HEK293 (cell line): ENCODE measurements around the gene TNS3.

Source experiments
- CTCF ChIA-PET: fragments of 350-600 bp; formaldehyde crosslinking; extraction: SDS; loops from one replicate; lab custom pipeline; 2021; ENCODE audit warnings: antibody characterized with exemption; lab: Yijun Ruan, JAX
- POLR2A ChIA-PET: fragments of 300-600 bp; formaldehyde crosslinking; extraction: SDS; loops from one replicate; lab custom pipeline; 2020; ENCODE audit warnings: antibody characterized with exemption, inconsistent platforms; lab: Yijun Ruan, JAX
- H3K27ac ChIP-seq: fragments of 200-500 bp; sonication (Bioruptor generic); 2 replicates; pipeline ENCODE4 v1.5.1; 2014; ENCODE audit warnings: low read depth, low read length, control low read depth, inconsistent platforms; ENCODE audit errors: extremely low read depth
- H3K36me3 ChIP-seq, 2 experiments: fragments of 200-500 bp in 1 of 2; sonication (Bioruptor generic) in 1 of 2; 1 replicate in 1 of 2; 2 replicates in 1 of 2; pipeline ENCODE4 v1.5.1; 2014 to 2017; ENCODE audit warnings: inconsistent platforms in 2 of 2, low read length in 2 of 2; ENCODE audit not compliant: control insufficient read depth in 2 of 2, insufficient read depth in 1 of 2
- H3K4me1 ChIP-seq: fragments of 200-500 bp; sonication (Bioruptor generic); 2 replicates; pipeline ENCODE4 v1.5.1; 2014; ENCODE audit warnings: mild to moderate bottlenecking, low read length, inconsistent platforms; ENCODE audit not compliant: control insufficient read depth, insufficient read depth
- H3K4me3 ChIP-seq: 2 replicates; pipeline ENCODE4 v1.5.1; 2011; ENCODE audit warnings: low read depth, mild to moderate bottlenecking, control low read depth, low read length, moderate library complexity
- H3K9me3 ChIP-seq: fragments of 200-500 bp; sonication (Bioruptor generic); 2 replicates; pipeline ENCODE4 v1.5.1; 2014; ENCODE audit warnings: low read depth, low read length, inconsistent platforms; ENCODE audit not compliant: control insufficient read depth, insufficient read depth
- EGR2 ChIP-seq: fragments of 450-650 bp; formaldehyde crosslinking; IDR thresholded peaks from 2 replicates; pipeline ENCODE4 v1.5.1; 2016; ENCODE audit warnings: low read depth, missing biosample characterization, missing genetic modification characterization
- KLF1 ChIP-seq: fragments of 450-650 bp; formaldehyde crosslinking; IDR thresholded peaks from 2 replicates; pipeline ENCODE4 v1.5.1; 2016; ENCODE audit warnings: missing biosample characterization, missing genetic modification characterization
- MZF1 ChIP-seq: fragments of 450-650 bp; formaldehyde crosslinking; IDR thresholded peaks from 2 replicates; pipeline ENCODE4 v1.5.1; 2017; ENCODE audit warnings: missing biosample characterization, missing genetic modification characterization, borderline replicate concordance
- OVOL3 ChIP-seq: fragments of 450-650 bp; formaldehyde crosslinking; IDR thresholded peaks from 2 replicates; pipeline ENCODE4 v1.5.1; 2016; ENCODE audit warnings: missing biosample characterization, missing genetic modification characterization
- REPIN1 ChIP-seq: fragments of 450-650 bp; formaldehyde crosslinking; IDR thresholded peaks from 2 replicates; pipeline ENCODE4 v1.5.1; 2017; ENCODE audit warnings: missing biosample characterization, missing genetic modification characterization, low read depth
- SETDB1 ChIP-seq: IDR thresholded peaks from one replicate; pipeline ENCODE4 v1.6.1; 2017; ENCODE audit warnings: mild to moderate bottlenecking, low read length, moderate library complexity, mixed read lengths; ENCODE audit not compliant: insufficient read length
- ZBTB44 ChIP-seq: fragments of 450-650 bp; IDR thresholded peaks from 2 replicates; pipeline ENCODE4 v1.5.1; 2018; ENCODE audit warnings: missing biosample characterization, mild to moderate bottlenecking, missing genetic modification characterization
- ZFP3 ChIP-seq: fragments of 450-650 bp; formaldehyde crosslinking; IDR thresholded peaks from 2 replicates; pipeline ENCODE4 v1.5.1; 2016; ENCODE audit warnings: low read depth, missing biosample characterization, missing genetic modification characterization
- ZIC2 ChIP-seq: fragments of 450-650 bp; formaldehyde crosslinking; IDR thresholded peaks from 2 replicates; pipeline ENCODE4 v1.5.1; 2016; ENCODE audit warnings: missing biosample characterization, missing genetic modification characterization
- ZNF121 ChIP-seq: fragments of 450-650 bp; formaldehyde crosslinking; IDR thresholded peaks from 2 replicates; pipeline ENCODE4 v1.5.1; 2016; ENCODE audit warnings: missing biosample characterization, missing genetic modification characterization
- ZNF221 ChIP-seq: fragments of 450-650 bp; formaldehyde crosslinking; IDR thresholded peaks from 2 replicates; pipeline ENCODE4 v1.5.1; 2017; ENCODE audit warnings: missing biosample characterization, missing genetic modification characterization, borderline replicate concordance
- ZNF223 ChIP-seq: fragments of 450-650 bp; formaldehyde crosslinking; IDR thresholded peaks from 2 replicates; pipeline ENCODE4 v1.5.1; 2016; ENCODE audit warnings: missing biosample characterization, missing genetic modification characterization
- ZNF23 ChIP-seq: fragments of 450-650 bp; formaldehyde crosslinking; IDR thresholded peaks from 2 replicates; pipeline ENCODE4 v1.5.1; 2016; ENCODE audit warnings: missing biosample characterization, missing genetic modification characterization, borderline replicate concordance
- ZNF24 ChIP-seq: fragments of 450-650 bp; formaldehyde crosslinking; IDR thresholded peaks from 2 replicates; pipeline ENCODE4 v1.5.1; 2016; ENCODE audit warnings: missing biosample characterization, missing genetic modification characterization
- ZNF302 ChIP-seq: fragments of 450-650 bp; formaldehyde crosslinking; IDR thresholded peaks from 2 replicates; pipeline ENCODE4 v1.5.1; 2016; ENCODE audit warnings: missing biosample characterization, missing genetic modification characterization, low read depth
- ZNF37A ChIP-seq: fragments of 450-650 bp; IDR thresholded peaks from 2 replicates; pipeline ENCODE4 v1.5.1; 2018; ENCODE audit warnings: missing biosample characterization, missing genetic modification characterization
- ZNF449 ChIP-seq: fragments of 450-650 bp; formaldehyde crosslinking; IDR thresholded peaks from 2 replicates; pipeline ENCODE4 v1.5.1; 2017; ENCODE audit warnings: missing biosample characterization, mild to moderate bottlenecking, missing genetic modification characterization, moderate library complexity
- ZNF555 ChIP-seq: fragments of 450-650 bp; formaldehyde crosslinking; conservative IDR thresholded peaks from 2 replicates; pipeline ENCODE4 v1.5.1; 2017; ENCODE audit warnings: missing biosample characterization, mild to moderate bottlenecking, missing genetic modification characterization, inconsistent platforms
- ZNF560 ChIP-seq: fragments of 450-650 bp; formaldehyde crosslinking; IDR thresholded peaks from 2 replicates; pipeline ENCODE4 v1.5.1; 2017; ENCODE audit warnings: missing biosample characterization, missing genetic modification characterization, borderline replicate concordance
- ZNF610 ChIP-seq: fragments of 450-650 bp; formaldehyde crosslinking; IDR thresholded peaks from 2 replicates; pipeline ENCODE4 v1.5.1; 2016; ENCODE audit warnings: missing biosample characterization, missing genetic modification characterization, borderline replicate concordance
- ZNF660 ChIP-seq: fragments of 450-650 bp; IDR thresholded peaks from 2 replicates; pipeline ENCODE4 v1.5.1; 2018; ENCODE audit warnings: missing biosample characterization, mild to moderate bottlenecking, missing genetic modification characterization
- ZNF677 ChIP-seq: fragments of 450-650 bp; IDR thresholded peaks from 2 replicates; pipeline ENCODE4 v1.5.0; 2018; ENCODE audit warnings: missing biosample characterization, mild to moderate bottlenecking, missing genetic modification characterization, moderate library complexity
- ZXDB ChIP-seq: fragments of 450-650 bp; formaldehyde crosslinking; IDR thresholded peaks from 2 replicates; pipeline ENCODE4 v1.5.1; 2016; ENCODE audit warnings: missing biosample characterization, missing genetic modification characterization
- TF ChIP-seq, protein P1 (sequence below): fragments of 450-650 bp; formaldehyde crosslinking; IDR thresholded peaks from 2 replicates; pipeline ENCODE4 v1.5.1; 2016; ENCODE audit warnings: missing biosample characterization, missing genetic modification characterization
- TF ChIP-seq, protein P2 (sequence below): fragments of 450-650 bp; formaldehyde crosslinking; IDR thresholded peaks from 2 replicates; pipeline ENCODE4 v1.5.1; 2016; ENCODE audit warnings: missing biosample characterization, missing genetic modification characterization

TNS3 gene

GRCh38 chr7:47516985-47517600, 64.8 kb downstream of the TNS3 start:
- Histone ChIP-seq H3K4me3 (no peak overlapping the region), H3K27ac (no peak overlapping the region), H3K4me1 (no peaks in the 10 kb centered on the region), H3K9me3 (no peaks in the 10 kb centered on the region), H3K36me3 (no peaks in the 10 kb centered on the region)
- TF ChIP-seq ZNF449 (tag by site-specific recombination) (peak; percentile 97), ZXDB (no peak), ZNF555 (tag by site-specific recombination) (no peak), EGR2 (tag by site-specific recombination) (no peak), MZF1 (tag by site-specific recombination) (no peak), ZIC2 (tag by site-specific recombination) (peak; percentile 46; the same call in 1 of the 2 replicates), OVOL3 (tag by site-specific recombination) (no peak), ZNF677 (tag by site-specific recombination) (no peak), ZNF660 (tag by site-specific recombination) (no peak), KLF1 (tag by site-specific recombination) (0 out of 2 replicates have a peak, but pooled peaks have one; percentile 22), REPIN1 (tag by site-specific recombination) (no peak), ZNF23 (no peak), ZNF37A (tag by site-specific recombination) (no peak), ZFP3 (tag by site-specific recombination) (no peak), ZNF610 (tag by site-specific recombination) (no peak), ZBTB44 (tag by site-specific recombination) (no peak), SETDB1 (no peak), ZNF121 (tag by site-specific recombination) (no peak), ZNF221 (tag by site-specific recombination) (no peak), ZNF302 (no peak), ZNF24 (tag by site-specific recombination) (no peak), ZNF560 (tag by site-specific recombination) (no peak), ZNF223 (tag by site-specific recombination) (no peak)
- TF ChIP-seq, protein P1, sequence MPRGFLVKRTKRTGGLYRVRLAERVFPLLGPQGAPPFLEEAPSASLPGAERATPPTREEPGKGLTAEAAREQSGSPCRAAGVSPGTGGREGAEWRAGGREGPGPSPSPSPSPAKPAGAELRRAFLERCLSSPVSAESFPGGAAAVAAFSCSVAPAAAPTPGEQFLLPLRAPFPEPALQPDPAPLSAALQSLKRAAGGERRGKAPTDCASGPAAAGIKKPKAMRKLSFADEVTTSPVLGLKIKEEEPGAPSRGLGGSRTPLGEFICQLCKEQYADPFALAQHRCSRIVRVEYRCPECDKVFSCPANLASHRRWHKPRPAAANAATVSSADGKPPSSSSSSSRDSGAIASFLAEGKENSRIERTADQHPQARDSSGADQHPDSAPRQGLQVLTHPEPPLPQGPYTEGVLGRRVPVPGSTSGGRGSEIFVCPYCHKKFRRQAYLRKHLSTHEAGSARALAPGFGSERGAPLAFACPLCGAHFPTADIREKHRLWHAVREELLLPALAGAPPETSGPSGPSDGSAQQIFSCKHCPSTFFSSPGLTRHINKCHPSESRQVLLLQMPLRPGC (tag by site-specific recombination): no peak
- TF ChIP-seq, protein P2, sequence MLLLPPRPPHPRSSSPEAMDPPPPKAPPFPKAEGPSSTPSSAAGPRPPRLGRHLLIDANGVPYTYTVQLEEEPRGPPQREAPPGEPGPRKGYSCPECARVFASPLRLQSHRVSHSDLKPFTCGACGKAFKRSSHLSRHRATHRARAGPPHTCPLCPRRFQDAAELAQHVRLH (tag by site-specific recombination): no peak
- ChIA-PET CTCF (no interaction called here), POLR2A (no interaction called here)
